HG03066 (cell line): Measurements from ENCODE around the gene NAV2.
"Not testable (repeated sequence)": the region's sequence is repeated elsewhere in the genome, so short reads cannot be mapped to it uniquely, and the experiment has no call there.

Experiments used
- ATAC-seq: cut with Tn5 transposase; IDR thresholded peaks from one replicate; pipeline ENCODE4 v1.9.1; 2021; ENCODE audit warnings: low read depth; ENCODE audit not compliant: unreplicated experiment

The NAV2 gene

DNA sequence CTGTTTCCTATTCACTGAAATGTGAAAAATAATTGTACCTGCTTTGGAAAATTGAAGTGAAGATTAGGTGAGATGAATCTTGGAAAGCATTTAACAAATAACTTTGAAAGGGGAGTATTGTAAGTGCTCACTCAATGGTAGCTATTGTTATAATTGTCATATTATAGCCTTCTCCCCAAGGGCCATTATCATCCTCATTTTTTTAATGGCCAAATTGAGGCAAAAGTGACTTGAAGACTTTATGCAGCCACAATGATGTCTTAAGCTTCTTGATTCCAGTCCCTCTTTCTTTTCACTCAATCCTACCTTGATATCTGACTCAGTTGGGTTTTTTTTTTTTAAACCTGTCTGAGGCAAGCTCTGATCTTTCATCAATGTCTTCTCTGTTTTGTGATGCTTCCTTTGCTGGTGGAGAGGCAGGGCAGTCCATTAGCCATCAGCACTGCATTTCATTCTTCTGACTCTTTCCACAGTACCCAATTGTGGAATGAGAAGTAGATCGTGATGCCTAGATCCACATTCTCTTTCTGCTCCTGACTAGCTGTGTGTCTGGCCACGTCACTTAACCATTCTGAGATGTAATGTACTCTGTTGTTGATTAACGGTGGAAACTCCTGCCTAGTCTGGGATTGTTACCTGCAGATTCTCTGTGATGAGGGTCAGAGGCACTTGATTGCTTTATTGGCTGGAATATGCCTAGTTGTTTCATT, 346.3 kb downstream of the NAV2 start:
- no peak for ATAC-seq

- ATAC-seq, result no peak
Observed at GRCh38 chr11:20059587-20060021, 347.0 kb downstream of the NAV2 start.

DNA sequence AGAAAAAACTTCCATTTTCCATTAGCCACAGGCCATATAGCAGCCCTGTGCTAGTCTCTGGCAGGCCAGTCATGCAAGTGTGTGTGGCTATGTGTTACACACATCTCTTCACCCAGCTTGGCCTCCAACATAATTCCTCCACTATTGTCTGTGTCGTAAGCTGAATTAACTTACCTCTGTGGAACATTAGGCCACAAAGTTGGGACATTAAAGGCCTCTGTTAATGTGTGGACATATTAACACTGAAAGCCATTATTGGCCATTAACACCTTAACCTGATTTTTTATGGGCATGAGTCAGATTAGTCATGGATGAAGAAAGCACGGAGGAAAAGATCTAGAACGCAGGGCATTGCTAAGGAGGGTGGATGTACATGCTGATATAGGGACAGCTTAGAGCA, 347.5 kb downstream of the NAV2 start:
- no peak for ATAC-seq

- ATAC-seq, result no peak
Observed at GRCh38 chr11:20060647-20061205, 348.1 kb downstream of the NAV2 start.

- no peak for ATAC-seq
Observed at GRCh38 chr11:20061776-20062175, 349.1 kb downstream of the NAV2 start.

- ATAC-seq, result no peak
Observed at GRCh38 chr11:20064961-20065405, 352.3 kb downstream of the NAV2 start.

GRCh38 chr11:20065406-20065805, 352.8 kb downstream of the NAV2 start:
- ATAC-seq, result no peak

- no peak for ATAC-seq
Observed at GRCh38 chr11:20066013-20066782, 353.6 kb downstream of the NAV2 start.

DNA sequence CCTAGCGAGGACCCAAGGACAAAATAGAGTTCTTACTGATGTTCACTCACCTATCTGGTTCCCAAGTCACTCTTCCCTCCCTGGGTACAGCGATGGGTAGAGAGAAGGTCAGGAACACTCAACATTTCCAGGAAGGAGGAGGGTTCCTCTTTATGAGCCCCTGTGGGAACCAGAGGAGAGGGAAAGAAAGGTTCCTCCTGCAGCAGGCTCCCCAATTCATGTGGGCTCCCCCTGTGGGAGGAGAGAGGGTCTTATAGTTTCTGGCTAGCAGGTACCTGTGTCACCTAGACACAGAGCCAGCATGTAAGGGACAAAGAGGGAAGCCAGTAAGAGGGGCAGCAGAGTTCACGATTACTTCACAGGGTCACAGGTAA, 354.1 kb downstream of the NAV2 start:
- no peak for ATAC-seq

DNA sequence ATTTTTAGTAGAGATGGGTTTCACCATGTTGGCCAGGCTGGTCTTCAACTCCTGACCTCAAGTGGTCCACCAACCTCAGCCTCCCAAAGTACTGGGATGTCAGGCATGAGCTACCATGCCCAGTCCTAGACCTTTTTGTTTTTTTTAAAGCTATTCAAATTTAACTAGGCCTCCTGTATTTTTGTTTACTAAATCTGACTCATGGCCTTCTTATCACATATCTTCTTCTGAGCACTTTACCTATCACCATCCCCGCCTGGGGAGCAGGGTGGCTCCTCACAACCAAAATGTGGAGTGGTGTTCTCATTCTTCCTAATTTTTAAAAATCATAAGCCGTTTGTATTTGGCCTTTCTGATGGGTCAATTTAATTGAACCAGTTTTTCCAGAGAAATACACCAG, 355.0 kb downstream of the NAV2 start:
- ATAC-seq, result no peak

- ATAC-seq, result no peak
Observed at GRCh38 chr11:20068691-20069090, 356.1 kb downstream of the NAV2 start.

DNA sequence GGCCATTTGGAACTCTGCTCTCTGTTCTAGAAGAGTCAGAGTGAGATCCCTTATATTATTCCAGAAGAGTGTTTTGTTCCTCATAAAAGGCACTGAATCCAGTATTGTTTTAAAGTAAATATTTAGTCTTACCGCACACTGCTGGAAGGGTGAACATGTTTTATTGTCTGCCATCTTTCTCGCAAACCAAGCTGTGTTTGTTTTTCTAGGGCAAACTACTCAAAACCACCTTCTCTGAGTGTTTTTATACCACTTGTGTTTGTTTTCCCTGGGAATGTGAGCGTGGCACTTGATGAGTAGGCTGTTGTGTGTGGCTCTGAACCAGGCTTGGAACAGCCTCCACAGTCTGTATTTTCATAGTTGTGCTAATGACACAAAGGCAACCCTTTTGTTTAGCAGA, 357.8 kb downstream of the NAV2 start:
- ATAC-seq, result no peak

DNA sequence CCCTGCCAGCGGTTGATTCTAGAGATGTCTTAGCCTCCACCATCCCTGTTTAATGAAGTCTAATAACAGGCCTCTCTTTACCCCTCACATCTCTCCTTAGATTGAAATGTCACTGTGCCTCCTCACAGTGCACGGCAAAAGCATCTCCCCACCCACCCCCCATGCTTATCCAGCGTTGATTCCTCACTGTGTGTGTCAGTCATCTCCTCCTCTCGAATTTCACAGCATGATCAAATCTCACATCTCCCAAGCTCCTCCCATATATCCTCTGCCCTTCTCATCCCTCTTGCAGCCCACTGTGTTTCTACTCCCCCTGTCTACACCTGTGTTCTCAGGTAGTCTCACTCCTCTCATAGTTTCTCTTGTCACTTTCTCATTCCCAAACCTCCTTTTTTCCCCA, 363.0 kb downstream of the NAV2 start:
- ATAC-seq, result no peak

DNA sequence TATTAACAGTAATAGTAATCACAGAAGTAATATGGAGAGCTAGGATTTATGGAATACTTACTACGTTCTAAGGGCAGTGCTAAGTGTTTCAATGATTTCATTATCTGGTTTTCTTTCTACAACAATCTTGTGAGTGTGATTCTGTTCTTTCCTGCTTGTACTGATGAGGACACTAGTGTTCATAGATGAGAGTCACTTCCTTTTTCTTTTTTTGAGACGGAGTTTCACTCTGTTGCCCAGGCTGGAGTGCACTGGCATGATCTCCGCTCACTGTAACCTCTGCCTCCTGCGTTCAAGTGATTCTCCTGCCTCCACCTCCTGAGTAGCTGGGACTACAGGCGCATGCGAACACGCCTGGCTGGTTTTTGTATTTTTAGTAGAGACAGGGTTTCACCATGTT, 366.2 kb downstream of the NAV2 start:
- ATAC-seq, result no peak

DNA sequence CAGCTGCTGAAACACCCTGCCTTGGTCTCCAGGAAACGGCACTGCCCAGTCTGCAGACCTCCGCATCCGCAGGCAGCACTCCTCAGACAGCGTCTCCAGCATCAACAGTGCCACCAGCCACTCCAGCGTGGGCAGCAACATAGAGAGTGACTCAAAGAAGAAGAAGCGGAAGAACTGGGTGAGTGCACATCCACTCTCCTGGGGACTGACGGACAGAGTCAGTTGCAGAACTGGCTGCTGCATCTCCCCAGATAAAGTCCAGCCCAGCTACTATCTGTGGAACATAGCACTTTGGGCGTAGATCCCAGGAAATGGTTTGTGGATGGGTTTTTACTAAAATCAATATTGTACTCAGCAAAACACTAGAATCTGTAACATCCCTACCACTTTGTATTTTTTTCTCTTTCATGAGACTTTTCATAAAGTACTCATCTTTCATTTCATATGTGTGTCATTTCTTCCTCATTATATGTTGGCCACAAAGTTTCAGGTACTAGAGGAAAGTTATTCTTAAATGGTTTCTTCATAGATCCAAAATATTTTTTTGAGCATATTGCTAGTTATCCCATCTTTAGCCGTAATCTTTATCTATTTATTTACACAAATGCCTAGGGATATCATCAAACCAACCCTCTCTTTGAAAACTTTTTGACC, 367.5 kb downstream of the NAV2 start:
- no peak for ATAC-seq

DNA sequence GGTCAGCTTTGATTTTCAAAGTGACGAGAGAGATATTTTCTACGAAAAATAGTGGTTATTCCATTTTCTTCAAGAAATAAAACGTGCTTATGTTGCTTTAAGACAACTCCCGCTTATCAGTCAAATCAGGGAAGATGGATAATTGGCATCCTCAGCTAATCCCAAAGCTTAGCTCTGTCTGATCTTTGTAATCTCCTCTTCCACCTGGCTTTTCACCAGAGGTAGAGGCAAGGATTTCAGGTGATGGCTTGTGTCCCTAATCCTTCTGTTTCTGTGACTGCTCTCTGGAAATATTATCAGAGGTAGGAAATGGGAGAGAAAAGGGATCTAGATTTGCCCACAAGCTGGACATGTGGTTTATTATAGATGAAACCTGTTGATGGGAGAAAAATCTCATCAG, 368.7 kb downstream of the NAV2 start:
- ATAC-seq, result no peak

- not testable (repeated sequence) for ATAC-seq
Observed at GRCh38 chr11:20083877-20084276, 371.2 kb downstream of the NAV2 start.

- ATAC-seq, result no peak
Observed at GRCh38 chr11:20084921-20085814, 372.5 kb downstream of the NAV2 start.

- ATAC-seq, result no peak
Observed at GRCh38 chr11:20085918-20086317, 373.3 kb downstream of the NAV2 start.

DNA sequence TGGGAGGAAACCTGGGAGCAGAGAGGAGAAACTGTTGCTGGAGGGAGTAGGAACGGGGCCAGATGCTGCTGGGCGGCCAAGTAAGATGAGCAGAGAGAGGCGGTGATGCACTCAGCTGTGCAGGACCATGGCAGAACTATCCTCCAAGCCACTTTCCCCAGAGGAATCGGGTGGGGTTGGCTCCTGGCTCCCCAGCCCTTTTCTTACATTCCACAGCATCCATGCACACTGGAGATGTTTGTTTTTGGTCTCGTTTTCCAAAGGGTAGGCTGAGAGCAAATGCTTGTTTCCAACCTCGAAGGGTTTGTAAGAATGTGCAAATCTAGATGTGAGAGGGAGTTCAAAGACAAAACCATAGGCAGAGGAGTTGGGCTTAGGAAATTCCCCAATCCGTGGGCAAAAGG, 374.5 kb downstream of the NAV2 start:
- ATAC-seq, result no peak
